ENCODE measurements around the gene FGFR2.

The FGFR2 gene

DNA sequence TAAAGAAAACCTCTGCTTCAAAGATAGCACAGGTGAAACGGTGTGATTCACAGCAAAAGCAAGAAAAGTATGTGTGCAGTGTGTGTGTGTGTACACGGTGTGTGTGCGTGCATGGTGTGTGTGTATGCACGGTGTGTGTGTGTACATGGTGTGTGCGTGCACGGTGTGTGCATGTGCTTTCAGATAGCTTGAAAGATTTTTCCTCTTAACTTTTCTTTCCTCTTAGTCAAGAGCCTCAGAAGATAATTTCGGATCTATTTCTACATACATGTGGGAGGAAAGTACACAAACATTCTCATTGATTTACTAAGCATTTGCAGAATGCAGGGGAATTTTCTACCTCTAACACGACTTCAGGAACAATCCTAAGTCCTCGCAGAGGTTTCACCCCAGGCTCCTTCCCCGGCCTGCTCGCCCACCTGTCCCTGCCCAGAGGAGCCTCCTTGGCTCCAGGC is 2.9 kb downstream of the FGFR2 start:
- no peak for DNase-seq (ENCODE audit: low read depth)
- no peak overlapping the region for H3K4me3 ChIP-seq (ENCODE audit: low read depth, low read length)
- TF ChIP-seq, protein P1, sequence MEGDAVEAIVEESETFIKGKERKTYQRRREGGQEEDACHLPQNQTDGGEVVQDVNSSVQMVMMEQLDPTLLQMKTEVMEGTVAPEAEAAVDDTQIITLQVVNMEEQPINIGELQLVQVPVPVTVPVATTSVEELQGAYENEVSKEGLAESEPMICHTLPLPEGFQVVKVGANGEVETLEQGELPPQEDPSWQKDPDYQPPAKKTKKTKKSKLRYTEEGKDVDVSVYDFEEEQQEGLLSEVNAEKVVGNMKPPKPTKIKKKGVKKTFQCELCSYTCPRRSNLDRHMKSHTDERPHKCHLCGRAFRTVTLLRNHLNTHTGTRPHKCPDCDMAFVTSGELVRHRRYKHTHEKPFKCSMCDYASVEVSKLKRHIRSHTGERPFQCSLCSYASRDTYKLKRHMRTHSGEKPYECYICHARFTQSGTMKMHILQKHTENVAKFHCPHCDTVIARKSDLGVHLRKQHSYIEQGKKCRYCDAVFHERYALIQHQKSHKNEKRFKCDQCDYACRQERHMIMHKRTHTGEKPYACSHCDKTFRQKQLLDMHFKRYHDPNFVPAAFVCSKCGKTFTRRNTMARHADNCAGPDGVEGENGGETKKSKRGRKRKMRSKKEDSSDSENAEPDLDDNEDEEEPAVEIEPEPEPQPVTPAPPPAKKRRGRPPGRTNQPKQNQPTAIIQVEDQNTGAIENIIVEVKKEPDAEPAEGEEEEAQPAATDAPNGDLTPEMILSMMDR (IDR thresholded peaks at IDR 0.05; ENCODE audit: insufficient read depth, low read depth, low read length, missing control alignments): no peak

DNA sequence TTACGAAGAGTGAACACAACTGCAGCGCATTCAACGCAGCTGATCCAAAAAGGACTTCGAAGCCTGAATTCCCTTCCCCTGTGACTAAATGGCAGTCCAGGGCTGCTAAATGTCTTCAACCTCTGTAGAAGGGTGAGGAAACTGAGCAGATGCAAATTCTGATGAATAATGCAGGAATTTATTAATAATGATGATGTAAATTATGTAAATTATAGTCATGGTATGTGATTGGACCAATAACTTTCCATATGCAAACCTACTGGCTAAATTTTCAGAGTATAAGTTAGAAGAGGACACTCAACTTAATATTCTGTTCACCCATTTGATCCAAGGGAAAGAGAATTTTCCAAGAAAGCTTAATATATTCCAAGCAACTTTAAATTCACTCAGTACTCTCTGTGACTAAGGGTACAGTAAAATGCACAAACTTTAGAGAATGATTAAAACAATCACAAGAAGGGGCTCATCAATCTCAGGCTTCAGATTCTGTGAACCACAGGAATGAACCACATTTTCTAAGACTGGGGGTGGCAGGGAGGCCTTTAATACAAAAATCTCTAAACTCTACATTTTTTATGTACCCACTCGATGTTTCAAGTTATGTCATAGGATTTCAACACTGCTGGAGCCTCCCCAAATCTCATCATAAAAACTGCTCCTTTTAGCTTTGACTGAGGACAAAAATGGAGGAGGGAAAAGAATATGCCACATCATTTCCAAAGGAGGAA is 3.5 kb downstream of the FGFR2 start:
- TF ChIP-seq, protein P1 (IDR thresholded peaks at IDR 0.05; ENCODE audit: insufficient read depth, low read depth, low read length, missing control alignments): no peak
- H3K4me3 ChIP-seq (ENCODE audit: low read depth, low read length): no peak overlapping the region
- no peak for DNase-seq (ENCODE audit: low read depth)

DNA sequence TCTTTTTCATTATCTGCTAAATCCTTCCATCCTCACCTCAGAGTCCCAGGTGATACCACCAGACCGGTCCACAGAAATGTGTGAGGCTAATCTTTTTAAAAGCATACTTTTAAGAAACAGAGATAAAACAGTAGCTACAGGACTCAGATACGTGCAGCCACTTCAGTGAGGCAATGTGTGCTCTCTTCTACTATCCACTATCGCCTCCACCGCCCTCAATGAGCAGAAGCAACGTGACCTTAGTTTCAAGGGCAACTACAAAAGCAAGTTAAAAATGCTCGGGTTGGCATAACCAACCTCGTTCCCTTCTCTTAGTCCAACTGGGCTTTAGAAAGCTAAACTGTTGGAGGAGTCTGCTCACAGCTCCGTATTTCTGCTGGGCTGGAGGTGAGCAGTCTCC is 4.2 kb downstream of the FGFR2 start:
- no peak for DNase-seq (ENCODE audit: low read depth)
- no peak overlapping the region for H3K4me3 ChIP-seq (ENCODE audit: low read depth, low read length)
- TF ChIP-seq, protein P1 (IDR thresholded peaks at IDR 0.05; ENCODE audit: insufficient read depth, low read depth, low read length, missing control alignments): no peak

DNA sequence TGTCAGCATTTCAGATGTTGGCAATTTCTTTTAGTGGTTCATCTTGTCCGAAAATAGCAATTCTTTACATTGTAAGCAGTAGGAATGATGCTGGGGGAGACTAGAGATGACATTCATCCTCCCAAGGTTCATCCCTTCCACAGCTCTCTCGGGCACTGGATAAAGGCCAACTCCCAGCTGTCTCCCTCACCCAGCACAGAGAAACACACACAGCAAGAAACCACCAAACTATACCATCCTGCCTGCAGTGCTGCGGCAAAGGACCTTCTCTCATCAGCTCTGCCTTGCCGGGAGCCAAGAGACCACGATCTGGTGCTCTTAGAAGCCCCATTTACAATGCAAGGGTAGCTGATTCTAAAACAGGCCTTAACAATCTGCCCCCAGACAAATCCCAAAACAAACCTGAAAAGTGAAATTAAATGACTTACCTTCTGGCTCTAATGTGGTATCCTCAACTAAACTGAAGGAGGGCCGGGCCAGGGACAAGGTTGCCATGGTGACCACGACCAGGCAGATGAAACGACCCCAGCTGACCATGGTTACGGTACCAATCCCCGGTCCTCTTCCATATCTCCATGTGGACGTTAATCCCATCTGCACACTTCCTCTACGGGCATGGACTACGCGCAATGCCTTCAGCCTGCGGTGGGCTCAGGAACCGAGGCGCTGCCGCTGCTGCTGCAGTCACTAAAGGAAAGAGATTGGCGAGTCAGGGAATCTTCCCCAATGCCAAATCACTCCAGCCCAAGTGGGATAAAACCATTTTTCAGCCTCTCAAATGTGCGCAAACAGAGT is 4.8 kb downstream of the FGFR2 start:
- DNase-seq (ENCODE audit: low read depth): no peak
- TF ChIP-seq, protein P1 (IDR thresholded peaks at IDR 0.05; ENCODE audit: insufficient read depth, low read depth, low read length, missing control alignments): no peak
- no peak overlapping the region for H3K4me3 ChIP-seq (ENCODE audit: low read depth, low read length)

DNA sequence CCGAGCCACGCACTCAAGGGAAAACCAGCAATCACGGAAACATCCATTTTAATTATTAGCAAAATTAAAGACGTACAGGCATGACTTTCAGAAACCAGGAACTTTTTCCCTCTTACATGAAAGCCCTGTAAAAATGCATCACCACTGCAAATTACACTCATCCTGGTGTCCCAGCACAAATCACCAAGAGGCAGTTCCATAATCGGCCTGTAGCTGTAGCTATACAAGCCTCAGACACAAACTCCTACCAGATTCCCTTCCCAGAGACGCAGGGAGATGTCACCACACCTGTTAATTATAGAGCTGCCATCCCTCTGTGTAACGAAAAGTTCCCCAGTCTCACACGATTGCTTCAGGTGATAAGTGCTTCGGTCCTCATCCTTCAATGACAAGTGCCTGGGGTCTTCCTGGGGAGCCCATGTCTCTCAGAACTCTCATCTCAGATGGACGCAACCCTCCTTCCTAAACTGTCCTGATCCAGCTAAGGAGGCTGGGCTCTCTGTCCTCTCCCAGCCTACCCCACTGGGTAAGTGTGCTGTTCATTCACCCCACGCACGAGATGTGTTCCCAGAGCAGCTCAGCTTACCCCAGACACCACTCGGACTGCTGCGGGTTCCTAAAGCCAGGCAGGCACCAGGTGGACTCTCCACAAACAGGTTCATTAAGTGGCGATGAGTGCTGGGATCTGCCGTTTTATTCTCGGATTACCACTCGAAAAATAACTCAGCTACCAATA is 5.9 kb downstream of the FGFR2 start:
- no peak overlapping the region for H3K4me3 ChIP-seq (ENCODE audit: low read depth, low read length)
- TF ChIP-seq, protein P1 (IDR thresholded peaks at IDR 0.05; ENCODE audit: insufficient read depth, low read depth, low read length, missing control alignments): no peak
- no peak for DNase-seq (ENCODE audit: low read depth)

DNA sequence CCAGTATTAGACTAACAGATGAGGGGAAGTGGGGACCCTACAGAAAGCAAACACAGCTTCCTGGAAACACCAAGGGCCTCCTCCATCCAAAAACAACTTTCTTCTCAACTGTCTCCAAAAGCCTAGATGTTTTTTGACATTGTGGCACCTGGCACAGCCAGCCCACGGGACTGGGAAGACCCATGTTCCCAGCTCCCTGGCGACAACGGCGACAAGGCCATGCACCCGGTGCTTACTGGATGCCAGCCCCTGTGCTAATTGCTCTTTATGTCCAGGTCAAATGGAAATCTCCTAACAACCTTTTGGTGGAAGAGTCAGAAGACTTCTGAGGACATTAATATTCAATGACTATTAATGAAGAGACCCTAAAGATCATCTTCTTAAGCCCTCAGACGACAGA is 7.1 kb downstream of the FGFR2 start:
- no peak for DNase-seq (ENCODE audit: low read depth)
- TF ChIP-seq, protein P1 (IDR thresholded peaks at IDR 0.05; ENCODE audit: insufficient read depth, low read depth, low read length, missing control alignments): no peak
- no peak overlapping the region for H3K4me3 ChIP-seq (ENCODE audit: low read depth, low read length)
